Loucy (cell line): Measurements from ENCODE around the gene ZBTB18.

Source experiments
- H2AFZ ChIP-seq: fragments of 200-600 bp; sonication (generic); 2 replicates; pipeline ENCODE4 v1.6.0; 2016; ENCODE audit warnings: antibody characterized with exemption, mild to moderate bottlenecking, low read length, moderate library complexity
- H3F3A ChIP-seq: fragments of 200-600 bp; 2 replicates; pipeline ENCODE4 v1.6.0; 2016; ENCODE audit warnings: antibody characterized with exemption, low read depth, mild to moderate bottlenecking
- H3K27me3 ChIP-seq: fragments of 200-600 bp; sonication (generic); 2 replicates; pipeline ENCODE4 v1.6.1; 2014; ENCODE audit warnings: low read length, mild to moderate bottlenecking; ENCODE audit not compliant: insufficient read depth, poor library complexity, severe bottlenecking
- H3K36me3 ChIP-seq: fragments of 200-600 bp; sonication (generic); 2 replicates; pipeline ENCODE4 v1.6.1; 2016; ENCODE audit warnings: low read length; ENCODE audit not compliant: insufficient read depth
- H3K4me1 ChIP-seq: fragments of 200-600 bp; sonication (generic); 2 replicates; pipeline ENCODE4 v1.5.1; 2014; ENCODE audit warnings: low read length, mild to moderate bottlenecking; ENCODE audit not compliant: insufficient read depth, poor library complexity, severe bottlenecking
- H3K4me2 ChIP-seq: fragments of 200-600 bp; sonication (generic); 2 replicates; pipeline ENCODE4 v1.6.0; 2014; ENCODE audit warnings: antibody characterized with exemption, low read length, low read depth, mild to moderate bottlenecking; ENCODE audit not compliant: poor library complexity, severe bottlenecking
- H3K4me3 ChIP-seq: fragments of 200-600 bp; sonication (generic); 2 replicates; pipeline ENCODE4 v1.5.1; 2014; ENCODE audit warnings: low read length, mild to moderate bottlenecking, mixed read lengths; ENCODE audit not compliant: poor library complexity, severe bottlenecking
- H3K79me2 ChIP-seq: fragments of 200-600 bp; sonication (generic); 2 replicates; pipeline ENCODE4 v1.6.1; 2014; ENCODE audit warnings: low read length; ENCODE audit not compliant: insufficient read depth
- H3K9ac ChIP-seq: fragments of 200-600 bp; sonication (generic); 2 replicates; pipeline ENCODE4 v1.6.0; 2014; ENCODE audit warnings: mild to moderate bottlenecking, low read depth, low read length, moderate library complexity; ENCODE audit not compliant: poor library complexity, severe bottlenecking
- H3K9me2 ChIP-seq: fragments of 200-600 bp; sonication (generic); replicated peaks from 2 replicates; pipeline ENCODE4 v1.6.1; 2016; ENCODE audit warnings: low read depth, low read length, mixed read lengths
- H3K9me3 ChIP-seq: fragments of 200-600 bp; sonication (generic); 2 replicates; pipeline ENCODE4 v1.6.1; 2014; ENCODE audit warnings: mild to moderate bottlenecking, antibody characterized with exemption, low read length, low read depth; ENCODE audit not compliant: insufficient read depth
- H4K20me1 ChIP-seq: fragments of 200-600 bp; sonication (generic); 2 replicates; pipeline ENCODE4 v1.6.0; 2014; ENCODE audit warnings: antibody characterized with exemption, low read length, mild to moderate bottlenecking; ENCODE audit not compliant: insufficient read depth, poor library complexity, severe bottlenecking
- EZH2phosphoT487 ChIP-seq: fragments of 200-600 bp; IDR thresholded peaks from 2 replicates; pipeline ENCODE4 v1.6.1; 2018; ENCODE audit warnings: antibody characterized with exemption, mild to moderate bottlenecking, moderate library complexity, borderline replicate concordance
- TF ChIP-seq, protein P1 (sequence below): fragments of 200-600 bp; sonication (generic); conservative IDR thresholded peaks from 2 replicates; pipeline ENCODE4 v1.5.1; 2014; ENCODE audit warnings: mild to moderate bottlenecking, antibody characterized with exemption, low read length

ZBTB18 gene

DNA sequence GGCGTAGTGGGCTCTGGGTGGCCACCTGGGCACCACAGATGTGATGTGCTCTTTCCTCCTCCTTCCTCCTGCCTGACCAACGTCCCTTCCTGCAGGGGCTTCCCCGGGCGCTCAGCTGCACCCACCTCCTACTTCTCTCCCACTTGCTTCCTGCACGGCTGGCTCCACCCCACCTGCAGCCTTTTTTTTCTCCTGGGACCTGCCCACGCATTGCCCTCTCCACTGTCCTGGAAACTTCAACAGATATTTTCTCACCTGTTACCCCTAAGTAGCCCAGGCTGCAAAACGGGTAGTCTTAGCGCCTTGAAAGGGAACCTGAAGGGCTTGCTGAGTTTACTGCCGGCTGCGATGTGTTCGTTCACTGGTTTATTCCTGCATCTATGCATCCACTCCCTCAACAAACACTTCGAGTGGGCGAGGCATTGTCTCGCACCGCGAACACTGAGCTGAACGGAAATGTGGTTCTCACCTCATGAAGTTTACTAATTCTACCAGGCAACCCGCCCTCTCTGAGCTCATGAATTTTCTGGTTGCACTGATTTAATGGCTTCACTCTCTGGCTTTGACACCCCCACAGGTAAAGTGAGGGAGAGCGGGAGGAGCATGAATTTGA, 23.6 kb downstream of the ZBTB18 start:
- no peak overlapping the region for H3K9ac ChIP-seq
- H3K79me2 ChIP-seq, result no peaks in the 10 kb centered on the region
- no peaks in the 10 kb centered on the region for H3K9me3 ChIP-seq
- H3K27me3 ChIP-seq, result no peaks in the 10 kb centered on the region
- H3K9me2 ChIP-seq, result no peaks in the 10 kb centered on the region
- H3F3A ChIP-seq, result no peaks in the 10 kb centered on the region
- H2AFZ ChIP-seq, result peak overlapping the region; percentile 52; the same call in 1 of the 2 replicates
- H3K4me1 ChIP-seq, result no peaks in the 10 kb centered on the region
- TF ChIP-seq EZH2phosphoT487, result no peak
- no peaks in the 10 kb centered on the region for H3K36me3 ChIP-seq
- no peak overlapping the region for H3K4me3 ChIP-seq
- no peaks in the 10 kb centered on the region for H4K20me1 ChIP-seq
- H3K4me2 ChIP-seq, result no peak overlapping the region

DNA sequence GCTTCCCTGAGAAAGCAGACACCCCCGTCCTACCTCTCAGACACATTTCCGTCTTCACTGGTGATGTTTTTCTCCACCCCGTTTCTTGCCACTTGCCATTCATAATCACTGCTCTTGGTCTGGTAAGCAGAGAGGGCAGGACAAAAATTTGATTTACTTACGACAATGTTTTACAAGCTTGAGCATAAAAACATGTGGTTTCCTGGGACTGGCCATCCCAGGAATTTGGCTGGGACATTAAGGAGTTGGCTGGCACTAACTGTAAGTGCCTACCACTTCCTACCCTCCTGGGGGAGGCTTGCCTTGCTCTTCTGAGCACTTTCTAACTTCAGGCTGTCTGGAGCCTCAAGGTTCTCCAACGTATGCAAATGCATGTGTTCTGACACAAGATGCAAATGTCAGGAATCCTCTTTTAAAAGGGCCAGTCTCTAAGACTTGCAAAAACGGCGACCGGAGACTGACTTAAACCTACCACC, 24.2 kb downstream of the ZBTB18 start:
- Histone ChIP-seq H2AFZ (no peak overlapping the region), H3K27me3 (no peaks in the 10 kb centered on the region), H3K9ac (no peak overlapping the region), H3K79me2 (no peaks in the 10 kb centered on the region), H3F3A (no peaks in the 10 kb centered on the region), H4K20me1 (no peaks in the 10 kb centered on the region), H3K4me2 (no peak overlapping the region), H3K9me3 (no peaks in the 10 kb centered on the region), H3K36me3 (no peaks in the 10 kb centered on the region), H3K4me1 (no peaks in the 10 kb centered on the region), H3K9me2 (no peaks in the 10 kb centered on the region), H3K4me3 (no peak overlapping the region)
- no peak for TF ChIP-seq EZH2phosphoT487
- TF ChIP-seq, protein P1, sequence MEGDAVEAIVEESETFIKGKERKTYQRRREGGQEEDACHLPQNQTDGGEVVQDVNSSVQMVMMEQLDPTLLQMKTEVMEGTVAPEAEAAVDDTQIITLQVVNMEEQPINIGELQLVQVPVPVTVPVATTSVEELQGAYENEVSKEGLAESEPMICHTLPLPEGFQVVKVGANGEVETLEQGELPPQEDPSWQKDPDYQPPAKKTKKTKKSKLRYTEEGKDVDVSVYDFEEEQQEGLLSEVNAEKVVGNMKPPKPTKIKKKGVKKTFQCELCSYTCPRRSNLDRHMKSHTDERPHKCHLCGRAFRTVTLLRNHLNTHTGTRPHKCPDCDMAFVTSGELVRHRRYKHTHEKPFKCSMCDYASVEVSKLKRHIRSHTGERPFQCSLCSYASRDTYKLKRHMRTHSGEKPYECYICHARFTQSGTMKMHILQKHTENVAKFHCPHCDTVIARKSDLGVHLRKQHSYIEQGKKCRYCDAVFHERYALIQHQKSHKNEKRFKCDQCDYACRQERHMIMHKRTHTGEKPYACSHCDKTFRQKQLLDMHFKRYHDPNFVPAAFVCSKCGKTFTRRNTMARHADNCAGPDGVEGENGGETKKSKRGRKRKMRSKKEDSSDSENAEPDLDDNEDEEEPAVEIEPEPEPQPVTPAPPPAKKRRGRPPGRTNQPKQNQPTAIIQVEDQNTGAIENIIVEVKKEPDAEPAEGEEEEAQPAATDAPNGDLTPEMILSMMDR, result no peak

GRCh38 chr1:244076740-244077139, 25.7 kb downstream of the ZBTB18 start:
- Histone ChIP-seq H3K9me3 (no peaks in the 10 kb centered on the region), H3K79me2 (no peaks in the 10 kb centered on the region), H3K4me2 (no peak overlapping the region), H2AFZ (no peak overlapping the region), H3K4me1 (no peaks in the 10 kb centered on the region), H3K9me2 (no peaks in the 10 kb centered on the region), H3F3A (no peaks in the 10 kb centered on the region), H3K9ac (no peak overlapping the region), H3K27me3 (no peaks in the 10 kb centered on the region), H4K20me1 (no peaks in the 10 kb centered on the region), H3K4me3 (no peak overlapping the region), H3K36me3 (no peaks in the 10 kb centered on the region)
- TF ChIP-seq EZH2phosphoT487, result no peak
- TF ChIP-seq, protein P1, result no peak
